ENCODE data around the gene MOAP1. TPM values are rescaled to one million over a fixed set of nuclear protein-coding genes. Genes with fewer than 3 reads are reported as not detected.
"Not testable (repeated sequence)": the region's sequence is repeated elsewhere in the genome, so short reads cannot be mapped to it uniquely, and the experiment has no call there.

The MOAP1 gene, protein sequence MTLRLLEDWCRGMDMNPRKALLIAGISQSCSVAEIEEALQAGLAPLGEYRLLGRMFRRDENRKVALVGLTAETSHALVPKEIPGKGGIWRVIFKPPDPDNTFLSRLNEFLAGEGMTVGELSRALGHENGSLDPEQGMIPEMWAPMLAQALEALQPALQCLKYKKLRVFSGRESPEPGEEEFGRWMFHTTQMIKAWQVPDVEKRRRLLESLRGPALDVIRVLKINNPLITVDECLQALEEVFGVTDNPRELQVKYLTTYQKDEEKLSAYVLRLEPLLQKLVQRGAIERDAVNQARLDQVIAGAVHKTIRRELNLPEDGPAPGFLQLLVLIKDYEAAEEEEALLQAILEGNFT
- total RNA-seq = 45.4 and 58.7 TPM in 2 replicates
- polyA plus RNA-seq (2012) = 38.9 TPM

DNA sequence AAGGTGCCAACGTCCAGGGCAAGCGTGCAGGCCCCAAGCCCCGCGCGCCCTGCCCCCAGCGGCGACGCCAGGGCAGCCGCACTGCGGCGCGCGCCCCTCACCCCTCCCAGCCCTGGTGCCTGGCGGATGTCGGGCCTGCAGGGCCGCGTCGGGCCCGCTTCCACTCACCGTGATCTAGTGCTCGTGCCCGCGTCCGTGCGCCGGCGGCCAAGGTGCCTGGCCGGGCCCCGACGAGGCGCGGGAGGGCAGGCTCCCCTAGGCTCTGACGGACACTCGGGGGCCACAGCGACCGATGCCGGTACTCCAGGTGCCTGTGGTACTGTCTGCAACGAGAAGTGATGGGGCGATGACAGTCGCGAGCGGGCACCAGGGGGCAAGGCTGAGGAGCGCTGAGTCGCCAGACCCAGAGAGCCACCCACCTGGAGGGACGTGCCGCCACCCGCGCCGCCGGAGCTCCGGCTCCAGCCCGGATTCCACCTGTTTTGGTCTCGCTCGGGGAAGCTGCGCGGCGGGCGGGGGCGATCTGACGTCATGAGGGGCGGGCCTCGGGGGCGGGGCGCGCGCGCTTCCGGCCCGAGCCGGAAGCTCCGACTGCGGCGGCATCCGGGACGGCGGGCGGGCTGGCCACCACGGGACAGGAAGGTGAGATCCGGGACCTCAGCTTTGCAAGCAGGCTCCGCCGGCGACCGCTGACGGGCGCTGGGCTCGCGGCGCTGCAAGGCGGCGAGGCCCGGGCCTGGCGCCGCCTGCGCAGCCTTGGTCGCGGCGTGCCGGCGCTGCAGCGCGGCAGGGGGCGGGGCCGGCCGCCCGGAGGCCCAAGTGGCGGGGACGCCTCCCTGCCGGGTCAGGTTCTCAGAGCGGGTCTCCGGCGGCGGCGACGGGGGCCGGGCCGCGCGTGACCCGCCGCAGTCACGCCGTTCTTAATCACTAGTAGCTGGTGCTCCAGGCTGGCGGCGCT is at the start of gene MOAP1, which contains the start of gene LYSET:
Gene MOAP1 (minus strand): TSS at position 507 of the 958 bp plus-strand sequence. CDS start 655 bp downstream, outside the sequence.
Gene LYSET (plus strand): TSS at position 927 of the 958 bp plus-strand sequence. CDS start 89 bp downstream, outside the sequence.
- DNase-seq (ENCODE audit: low read depth) = peak; percentile 85

DNA sequence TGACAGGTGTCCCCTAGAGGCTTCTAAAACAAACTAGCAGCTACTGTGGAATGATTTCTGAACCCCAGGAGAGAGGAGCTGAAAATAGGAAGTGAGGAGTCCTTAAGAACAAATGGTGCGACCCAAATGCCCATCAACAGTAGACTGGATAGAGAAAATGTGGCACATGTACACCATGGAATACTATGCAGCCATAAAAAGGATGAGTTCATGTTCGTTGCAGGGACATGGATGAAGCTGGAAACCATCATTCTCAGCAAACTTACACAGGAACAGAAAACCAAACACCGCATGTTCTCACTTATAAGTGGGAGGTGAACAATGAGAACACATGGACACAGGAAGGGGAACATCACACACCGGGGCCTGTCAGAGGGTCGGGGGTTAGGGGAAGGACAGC is 48.4 kb upstream of the MOAP1 start:
- DNase-seq (ENCODE audit: low read depth) = not testable (repeated sequence)

DNA sequence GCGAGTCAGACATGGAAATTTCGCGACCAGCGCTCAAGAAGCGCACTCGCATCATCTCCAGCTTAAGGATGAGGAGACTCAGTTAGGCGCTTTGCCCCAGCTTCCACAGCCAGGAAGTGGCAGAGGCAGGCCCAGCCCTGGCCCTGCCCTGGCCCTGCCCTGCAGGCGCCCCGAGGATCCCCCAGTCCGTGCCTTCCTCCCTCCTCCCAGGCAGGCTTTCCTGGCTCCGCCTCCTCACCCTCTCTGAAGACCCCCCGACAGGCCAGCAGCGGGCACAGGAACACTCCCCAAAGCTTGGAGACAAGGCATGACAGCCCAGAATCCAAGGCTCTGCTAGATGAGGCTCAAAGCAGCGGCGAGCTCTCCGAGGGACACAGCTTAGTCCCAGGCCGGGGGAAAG is 47.5 kb upstream of the MOAP1 start:
- no peak for DNase-seq (ENCODE audit: low read depth)

DNA sequence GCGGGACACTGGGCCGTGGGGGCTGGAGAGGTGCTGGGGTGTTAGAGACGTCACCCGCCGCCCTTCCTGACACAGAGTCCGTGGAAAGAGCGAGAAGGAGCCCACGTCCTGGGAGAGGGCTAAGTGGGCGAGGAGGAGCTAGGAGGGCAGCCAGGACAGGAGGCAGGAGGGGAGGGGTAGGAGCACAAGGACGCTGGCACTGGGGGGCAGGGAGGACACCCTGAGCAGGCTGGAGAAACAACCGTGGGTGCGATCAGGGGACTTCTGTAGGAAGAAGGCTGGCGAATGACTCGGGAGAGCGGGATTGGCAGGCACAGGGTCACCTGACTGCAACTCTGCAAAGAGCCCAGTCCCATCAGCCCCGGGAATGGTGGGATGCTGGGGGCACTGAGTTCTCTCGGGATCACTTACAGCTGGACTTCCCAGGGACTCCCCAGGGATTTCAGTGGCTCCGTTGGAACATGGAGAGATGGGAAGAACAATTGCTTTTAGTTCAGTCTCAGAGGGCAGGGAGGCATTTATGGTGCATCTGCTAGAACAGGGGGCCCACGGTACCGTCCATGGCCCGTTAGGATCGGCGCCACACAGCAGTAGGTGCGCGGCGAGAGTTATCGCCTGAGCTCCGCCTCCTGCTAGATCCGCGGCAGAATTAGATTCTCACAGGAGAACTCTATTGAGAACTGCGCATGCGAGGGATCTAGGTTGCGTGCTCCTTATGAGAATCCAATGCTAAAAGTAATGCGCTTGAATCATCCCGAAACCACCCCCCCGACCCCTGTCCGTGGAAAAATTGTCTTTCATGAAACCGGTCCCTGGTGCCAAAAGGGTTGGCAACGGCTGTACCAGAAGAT is 46.7 kb upstream of the MOAP1 start:
- peak; percentile 48 for DNase-seq (ENCODE audit: low read depth)

DNA sequence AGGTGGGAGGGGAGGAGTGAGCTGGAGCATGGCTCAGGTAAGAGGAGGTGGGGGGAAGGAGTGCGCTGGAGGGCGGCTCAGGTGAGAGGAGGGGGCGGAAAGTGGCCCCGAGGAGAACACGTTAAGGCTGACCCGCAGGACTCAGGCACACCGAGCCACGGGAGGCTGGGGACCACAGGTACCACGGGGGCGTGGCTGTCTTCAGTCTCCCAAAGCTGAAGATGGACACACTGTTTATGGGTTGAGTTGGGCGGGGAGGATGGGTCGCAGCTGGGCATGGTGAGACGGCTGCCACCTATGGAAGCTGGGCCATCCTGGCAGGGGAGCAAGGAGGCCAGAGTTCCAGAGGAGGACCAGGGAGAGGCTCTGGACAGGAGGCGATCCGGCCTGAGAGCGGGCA is 45.8 kb upstream of the MOAP1 start:
- no peak for DNase-seq (ENCODE audit: low read depth)

DNA sequence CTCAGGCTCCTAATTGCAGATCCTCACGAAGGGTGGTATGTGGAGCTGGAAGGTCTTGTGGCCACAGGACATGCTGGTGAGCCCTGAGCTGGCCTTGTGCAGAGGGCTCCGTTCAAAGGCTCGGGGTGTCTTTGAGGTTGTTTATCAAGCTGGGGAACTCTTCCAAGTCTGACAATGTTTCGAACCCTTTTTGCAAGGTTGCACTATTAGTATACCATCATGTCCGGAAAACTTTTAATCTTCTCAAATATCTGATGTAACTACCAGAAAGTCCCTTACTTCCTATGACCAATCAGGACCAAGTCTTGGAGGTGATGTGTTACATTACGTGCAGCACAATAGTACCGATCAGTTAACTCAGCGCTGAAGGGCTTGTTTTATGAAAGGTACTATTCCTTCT is 43.9 kb upstream of the MOAP1 start:
- DNase-seq (ENCODE audit: low read depth) = no peak

DNA sequence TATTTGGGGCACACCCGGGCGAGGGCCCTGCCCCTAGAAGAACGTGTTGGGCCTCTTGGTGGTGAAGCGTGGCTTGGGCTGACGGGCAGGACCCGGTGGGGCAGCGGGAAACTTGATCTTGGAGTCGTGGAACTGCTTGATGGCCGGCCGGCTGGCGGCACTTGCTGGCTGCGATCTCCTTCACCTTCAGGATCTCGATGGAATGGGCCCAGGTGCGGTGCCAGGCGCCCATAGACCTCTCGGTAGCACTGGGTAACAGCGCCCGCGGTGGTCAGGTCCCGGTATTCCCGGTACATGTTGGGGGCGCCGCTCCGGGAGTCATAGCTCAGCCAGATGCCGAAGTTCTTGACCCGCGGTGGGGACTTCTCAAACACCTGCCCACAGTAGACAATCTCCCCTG is 38.9 kb upstream of the MOAP1 start:
- no peak for DNase-seq (ENCODE audit: low read depth)

DNA sequence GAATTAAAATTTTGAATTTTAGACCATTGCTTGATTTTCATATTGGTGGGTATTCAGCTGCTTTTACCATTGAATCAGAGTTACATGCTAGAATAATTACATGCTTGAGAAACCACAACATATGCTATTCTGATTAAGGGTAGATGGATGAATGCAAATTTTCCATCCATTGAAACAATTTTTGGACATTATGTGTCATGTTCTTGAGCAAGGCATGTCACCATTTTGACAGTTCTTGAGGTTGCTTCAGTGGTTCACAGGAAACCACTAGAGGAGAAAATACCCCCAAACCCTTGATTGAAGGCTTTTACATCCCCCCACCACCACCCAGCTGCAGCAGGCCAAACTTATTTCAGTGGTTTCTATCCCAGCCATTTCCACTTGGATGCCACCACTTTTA is 35.8 kb upstream of the MOAP1 start:
- no peak for DNase-seq (ENCODE audit: low read depth)

DNA sequence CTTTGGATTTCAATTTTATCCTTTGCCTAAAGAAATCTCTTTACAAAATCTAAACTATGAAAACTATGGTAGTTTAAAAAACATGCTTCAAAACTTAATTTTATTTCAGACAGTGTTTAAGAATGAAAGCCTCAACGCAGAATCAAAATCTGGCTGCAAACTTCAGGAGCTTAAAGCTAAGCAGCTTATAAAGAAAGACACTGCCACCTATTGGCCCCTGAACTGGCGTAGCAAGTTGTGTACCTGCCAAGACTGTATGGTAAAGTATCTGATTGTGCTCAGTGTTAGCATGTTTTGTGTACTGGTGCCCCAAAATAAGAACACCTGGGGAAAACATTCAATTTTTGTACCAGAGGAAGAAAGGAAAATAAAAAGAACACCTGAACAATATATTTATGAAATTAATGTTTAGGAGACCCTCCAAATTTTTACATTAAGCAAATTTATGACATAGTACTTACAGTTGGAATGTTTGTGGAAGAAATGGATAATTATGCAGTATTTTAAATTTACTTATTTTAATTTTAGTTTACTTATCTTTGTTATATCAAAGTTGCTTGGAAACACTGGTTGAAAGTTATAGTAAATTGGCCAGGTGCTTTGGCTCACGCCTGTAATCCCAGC is 34.5 kb upstream of the MOAP1 start:
- peak; percentile 38 for DNase-seq (ENCODE audit: low read depth)

DNA sequence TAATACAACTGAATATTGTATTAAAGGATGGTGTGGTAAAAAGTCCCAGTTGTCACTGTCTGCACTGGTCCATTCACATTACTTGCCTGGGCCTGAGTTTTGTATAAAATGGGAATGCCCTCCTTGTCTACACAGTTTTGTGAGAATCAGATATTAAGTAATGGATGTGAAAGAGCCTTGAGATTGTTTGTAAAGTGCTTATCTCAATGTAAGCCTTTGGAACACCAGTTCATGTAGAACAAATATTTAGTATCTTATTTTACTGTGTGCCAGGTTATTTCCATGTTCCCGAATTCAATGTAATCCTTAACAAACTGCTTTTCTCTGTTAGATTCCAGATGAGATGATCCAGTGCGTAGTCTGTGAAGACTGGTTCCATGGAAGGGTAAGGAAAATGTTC is 29.9 kb upstream of the MOAP1 start:
- DNase-seq (ENCODE audit: low read depth) = no peak

DNA sequence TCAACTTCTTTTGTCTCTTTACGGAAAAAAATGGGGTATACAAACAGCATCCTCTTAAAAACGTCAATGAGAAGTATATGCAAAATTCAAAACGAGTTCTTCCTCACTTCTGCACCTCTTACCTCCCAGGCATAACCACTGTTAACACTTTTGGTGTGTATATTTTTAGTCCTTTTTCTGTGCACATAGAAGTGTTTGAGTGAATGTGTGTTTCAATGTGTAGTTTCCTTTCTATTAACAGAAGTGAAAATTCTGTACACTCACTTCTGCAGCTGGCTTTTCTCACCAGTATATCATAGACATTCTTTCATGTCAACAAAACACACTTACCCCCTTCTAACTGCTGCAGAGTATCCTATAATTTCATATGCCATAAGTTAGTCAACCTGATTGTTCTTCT is 27.7 kb upstream of the MOAP1 start:
- DNase-seq (ENCODE audit: low read depth) = no peak

DNA sequence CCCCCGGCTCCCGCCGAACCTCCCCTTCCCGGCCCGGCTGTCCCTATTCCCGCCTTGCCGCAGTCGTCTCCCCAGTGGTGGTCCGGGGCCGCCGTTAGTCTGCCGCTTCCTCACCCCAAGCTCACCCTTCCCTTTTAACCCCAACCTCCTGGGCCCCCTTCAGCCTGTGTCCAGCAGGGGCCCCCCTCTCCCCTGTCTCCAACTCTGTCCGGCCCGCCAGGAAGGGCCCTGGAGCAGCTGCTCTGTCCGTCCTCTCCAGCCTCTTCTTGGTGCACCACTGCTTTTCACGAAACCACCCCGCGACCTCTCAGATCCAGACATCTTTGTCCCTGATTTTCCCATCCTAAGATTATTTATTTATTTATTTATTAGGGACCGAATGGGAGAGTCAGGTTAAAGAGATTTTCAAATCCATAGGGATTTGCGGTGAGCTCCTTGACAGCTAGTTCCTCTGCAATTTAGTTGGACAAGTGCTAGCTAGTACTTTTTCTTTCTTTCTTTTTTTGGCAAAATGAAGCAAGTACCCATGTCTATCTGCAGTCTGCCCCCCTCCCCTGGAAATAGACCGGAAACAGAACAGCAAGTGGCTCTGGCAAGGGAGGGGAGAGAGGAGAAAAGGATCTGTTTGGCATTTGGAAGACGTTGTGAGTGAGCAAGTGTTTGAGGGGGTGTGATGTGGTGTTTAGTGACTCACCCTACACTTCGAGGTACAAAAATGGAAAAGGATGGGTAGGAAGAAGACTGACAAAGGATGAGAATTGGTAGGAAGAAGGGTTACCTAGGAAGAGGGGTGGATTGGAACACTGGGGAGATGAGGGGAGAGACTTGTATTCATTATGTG is 23.0 kb upstream of the MOAP1 start:
- DNase-seq (ENCODE audit: low read depth) = peak; percentile 84

DNA sequence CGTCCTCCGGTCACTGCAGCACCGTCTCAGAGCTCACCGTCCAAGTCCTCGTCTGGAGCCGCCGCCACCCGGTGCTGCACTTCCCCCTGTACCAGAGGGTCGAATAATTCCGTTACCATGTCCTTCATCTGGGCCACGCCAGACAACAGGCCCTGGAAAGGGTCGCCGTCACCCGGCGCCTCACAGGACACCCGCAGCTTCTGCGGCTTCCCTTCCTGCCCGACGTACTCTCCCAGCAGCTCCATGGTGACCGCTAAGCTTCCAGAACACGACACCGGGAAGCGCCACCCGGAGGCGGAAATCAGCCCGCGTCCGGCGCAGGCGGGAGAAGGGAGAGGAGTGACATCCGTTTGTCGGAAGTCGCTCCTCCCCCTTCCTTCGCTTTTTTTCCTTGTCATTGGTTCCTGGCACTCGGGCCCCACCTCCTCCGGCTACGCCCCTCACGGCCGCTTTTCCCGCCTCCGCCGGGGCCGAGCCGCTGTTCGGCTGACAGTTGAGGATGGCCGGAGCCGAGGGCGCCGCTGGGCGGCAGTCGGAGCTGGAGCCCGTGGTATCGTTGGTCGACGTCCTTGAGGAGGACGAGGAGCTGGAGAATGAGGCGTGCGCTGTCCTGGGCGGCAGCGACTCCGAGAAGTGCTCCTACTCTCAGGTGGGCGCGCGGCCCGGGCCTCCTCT is 22.2 kb upstream of the MOAP1 start, which contains the start of the genes GON7 and UBR7:
Gene GON7 (minus strand): TSS at position 273 of the 675 bp plus-strand sequence. CDS start 28 bp downstream, at position 245.
Gene UBR7 (plus strand): TSS at position 464 of the 675 bp plus-strand sequence. CDS start 36 bp downstream, at position 500.
- peak; percentile 98 for DNase-seq (ENCODE audit: low read depth)

DNA sequence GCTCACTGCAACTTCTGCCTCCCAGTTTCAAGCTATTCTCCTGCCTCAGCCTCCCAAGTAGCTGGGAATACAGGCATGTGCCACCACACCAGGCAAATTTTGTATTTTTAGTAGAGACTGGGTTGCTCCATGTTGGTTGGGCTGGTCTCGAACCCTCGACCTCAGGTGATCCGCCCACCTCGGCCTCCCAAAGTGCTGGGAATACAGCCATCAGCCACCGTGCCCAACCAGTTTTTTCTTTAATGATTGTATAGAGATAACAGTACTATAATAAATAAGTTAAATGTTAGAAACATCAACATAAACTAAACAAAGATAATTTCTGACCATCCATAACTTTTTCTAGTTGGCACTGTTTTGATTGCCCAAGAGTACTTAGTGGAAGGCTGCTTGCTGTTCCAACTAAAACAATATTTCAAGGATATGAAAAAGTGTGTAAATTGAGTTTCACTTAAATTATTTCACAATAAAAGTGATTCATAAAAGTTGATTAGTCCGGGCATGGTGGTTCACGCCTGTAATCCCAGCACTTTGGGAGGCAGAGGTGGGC is 16.5 kb upstream of the MOAP1 start:
- no peak for DNase-seq (ENCODE audit: low read depth)

DNA sequence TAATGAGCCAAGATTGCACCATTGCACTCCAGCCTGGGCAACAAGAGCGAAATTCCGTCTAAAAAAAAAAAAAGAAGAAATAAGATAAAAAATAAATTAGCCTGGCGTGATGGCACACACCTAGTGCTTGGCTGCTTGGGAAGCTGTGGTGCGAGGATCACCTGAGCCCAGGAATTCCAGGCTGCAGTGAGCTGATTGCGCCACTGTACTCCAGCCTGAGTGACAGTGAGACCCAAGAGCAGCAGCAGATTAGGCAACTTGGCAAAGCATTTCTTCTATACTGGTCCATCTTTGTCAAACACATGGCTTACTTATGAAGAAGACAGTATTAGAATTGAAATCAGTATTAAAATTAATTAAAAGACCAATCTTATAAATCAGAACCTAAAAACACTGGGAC is 15.9 kb upstream of the MOAP1 start:
- DNase-seq (ENCODE audit: low read depth) = no peak

DNA sequence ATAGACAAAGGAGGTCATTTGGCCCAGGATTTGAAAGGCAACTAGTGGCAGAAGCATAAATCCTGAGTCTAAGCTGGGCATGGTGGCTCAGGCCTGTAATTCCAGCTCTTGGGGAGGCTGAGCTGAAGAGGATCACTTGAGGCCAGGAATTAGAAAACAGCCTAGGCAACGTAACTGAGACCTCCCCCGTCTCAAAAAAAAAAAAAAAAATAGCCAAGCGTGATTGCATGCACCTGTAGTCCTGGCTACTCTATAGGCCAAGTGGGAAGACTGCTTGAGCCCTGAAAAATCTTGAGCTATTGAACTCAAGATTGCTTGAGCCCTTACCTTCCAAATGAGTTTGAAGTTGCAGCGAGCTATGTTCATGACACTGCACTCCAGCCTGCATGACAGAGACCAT is 14.3 kb upstream of the MOAP1 start:
- no peak for DNase-seq (ENCODE audit: low read depth)

DNA sequence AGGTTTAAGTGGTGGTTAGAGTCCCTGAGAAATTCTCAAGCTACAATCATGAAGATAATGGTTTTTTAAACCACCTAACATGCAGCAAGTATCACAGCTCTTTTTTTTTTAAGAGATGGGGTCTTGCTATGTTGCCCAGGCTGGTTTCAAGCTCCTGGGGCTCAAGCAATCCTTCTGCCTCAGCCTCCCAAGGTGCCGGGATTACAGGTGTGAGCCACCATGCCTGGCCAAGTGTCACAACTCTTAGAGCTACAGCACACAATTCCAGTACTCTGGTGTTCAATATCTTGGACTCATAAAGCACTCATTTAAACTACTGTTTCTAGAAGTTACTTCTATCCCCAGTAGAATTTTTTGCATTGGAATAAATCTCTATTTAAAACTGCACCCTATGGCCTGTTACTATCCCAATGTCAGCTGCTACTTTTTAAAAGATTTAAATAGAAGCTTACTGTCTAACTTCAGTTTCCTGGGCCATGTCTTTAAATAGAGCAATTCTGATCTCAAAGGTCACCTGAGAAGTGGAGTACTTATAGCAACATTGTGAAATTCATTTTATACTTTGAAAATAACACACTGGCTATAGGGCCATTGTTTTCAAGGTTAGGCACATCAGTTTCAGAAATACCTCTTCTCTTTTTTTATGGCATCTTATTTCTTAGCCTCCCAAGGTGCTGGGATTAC is 10.8 kb upstream of the MOAP1 start:
- DNase-seq (ENCODE audit: low read depth) = no peak

DNA sequence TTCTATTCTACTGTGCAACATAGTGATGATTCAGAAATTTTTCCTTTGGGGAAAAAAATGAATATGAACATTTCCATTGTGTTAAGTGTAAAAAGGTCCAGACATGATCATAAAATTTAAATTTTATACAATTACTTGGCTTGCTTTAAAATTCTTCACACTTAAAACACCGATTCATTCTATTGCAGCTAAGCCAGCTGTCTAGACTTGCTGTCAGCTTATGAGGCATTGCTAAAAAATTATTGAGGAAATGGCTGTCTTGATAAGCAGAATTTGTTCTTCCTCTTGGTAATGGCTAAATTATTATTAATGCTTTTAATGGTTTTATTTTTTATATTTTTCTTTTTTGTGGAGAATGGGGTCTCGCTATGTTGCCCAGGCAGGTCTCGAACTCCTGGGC is 2.3 kb upstream of the MOAP1 start:
- no peak for DNase-seq (ENCODE audit: low read depth)
